DOHH2 (cell line): ENCODE data around the gene CD19.

ENCODE experiments used
- H3F3A ChIP-seq: fragments of 200-600 bp; sonication (generic), shearing (Covaris generic); 2 replicates; pipeline ENCODE4 v1.6.0; 2016; ENCODE audit warnings: antibody characterized with exemption, mild to moderate bottlenecking; ENCODE audit not compliant: control insufficient read depth, insufficient read depth
- H3K27ac ChIP-seq: fragments of 200-600 bp; sonication (generic); 2 replicates; pipeline ENCODE4 v1.5.1; 2014; ENCODE audit warnings: low read depth, mild to moderate bottlenecking, low read length, moderate library complexity
- H3K27me3 ChIP-seq: fragments of 200-600 bp; sonication (generic); 2 replicates; pipeline ENCODE4 v1.6.1; 2014; ENCODE audit warnings: mild to moderate bottlenecking, low read length, mixed read lengths; ENCODE audit not compliant: control insufficient read depth
- H3K36me3 ChIP-seq: fragments of 200-600 bp; sonication (generic); 2 replicates; pipeline ENCODE4 v1.6.1; 2014; ENCODE audit warnings: mild to moderate bottlenecking, low read length, moderate library complexity, mixed read lengths; ENCODE audit not compliant: control insufficient read depth
- H3K4me1 ChIP-seq: fragments of 200-600 bp; sonication (generic); 2 replicates; pipeline ENCODE4 v1.6.1; 2014; ENCODE audit warnings: mild to moderate bottlenecking, low read length, mixed read lengths; ENCODE audit not compliant: control insufficient read depth
- H3K4me2 ChIP-seq: fragments of 200-600 bp; sonication (generic); 2 replicates; pipeline ENCODE4 v1.6.0; 2014; ENCODE audit warnings: mild to moderate bottlenecking, low read length, moderate library complexity
- H3K4me3 ChIP-seq: fragments of 200-600 bp; sonication (generic); 2 replicates; pipeline ENCODE4 v1.5.1; 2014; ENCODE audit warnings: mild to moderate bottlenecking, low read length, mixed read lengths
- H3K79me2 ChIP-seq: fragments of 200-600 bp; sonication (generic); 2 replicates; pipeline ENCODE4 v1.6.1; 2014; ENCODE audit warnings: mild to moderate bottlenecking, low read length, mixed read lengths; ENCODE audit not compliant: control insufficient read depth
- H3K9me2 ChIP-seq: fragments of 200-600 bp; sonication (generic); replicated peaks from 2 replicates; pipeline ENCODE4 v1.6.1; 2014; ENCODE audit warnings: mild to moderate bottlenecking, low read length, mixed read lengths; ENCODE audit not compliant: control insufficient read depth
- H3K9me3 ChIP-seq: fragments of 200-600 bp; sonication (generic); 2 replicates; pipeline ENCODE4 v1.6.1; 2014; ENCODE audit warnings: antibody characterized with exemption, low read length, mixed read lengths; ENCODE audit not compliant: control insufficient read depth, insufficient read depth
- H4K20me1 ChIP-seq: fragments of 200-600 bp; sonication (generic); 2 replicates; pipeline ENCODE4 v1.6.0; 2014; ENCODE audit warnings: low read depth, mild to moderate bottlenecking, antibody characterized with exemption, low read length, moderate library complexity; ENCODE audit not compliant: control insufficient read depth, insufficient read depth
- CTCF ChIP-seq: fragments of 200-600 bp; sonication (generic); IDR thresholded peaks from one replicate; pipeline ENCODE4 v1.5.1; 2014; ENCODE audit warnings: antibody characterized with exemption, mild to moderate bottlenecking, low read depth, low read length; ENCODE audit not compliant: poor library complexity, severe bottlenecking
- EZH2phosphoT487 ChIP-seq: fragments of 200-600 bp; sonication (generic); IDR thresholded peaks from 2 replicates; pipeline ENCODE4 v1.6.1; 2017; ENCODE audit warnings: borderline replicate concordance, mild to moderate bottlenecking, antibody characterized with exemption, low read length, moderate library complexity, mixed read lengths

Gene CD19

GRCh38 chr16:28935924-28936783, 4.4 kb downstream of the CD19 start:
- H4K20me1 ChIP-seq, result peaks cover 11% of the 10 kb centered on the region; the same call in 1 of the 2 replicates
- peaks cover 30% of the 10 kb centered on the region for H3F3A ChIP-seq
- H3K4me2 ChIP-seq, result no peak overlapping the region
- no peaks in the 10 kb centered on the region; the same call in 1 of the 2 replicates for H3K9me3 ChIP-seq
- no peaks in the 10 kb centered on the region for H3K9me2 ChIP-seq
- no peak for TF ChIP-seq CTCF
- TF ChIP-seq EZH2phosphoT487, result no peak
- H3K27ac ChIP-seq, result no peak overlapping the region
- H3K27me3 ChIP-seq, result no peaks in the 10 kb centered on the region
- peaks cover 39% of the 10 kb centered on the region for H3K4me1 ChIP-seq
- peaks cover 77% of the 10 kb centered on the region for H3K36me3 ChIP-seq
- H3K4me3 ChIP-seq, result peak overlapping the region; percentile 19; the same call in 1 of the 2 replicates
- peaks cover 47% of the 10 kb centered on the region for H3K79me2 ChIP-seq

GRCh38 chr16:28936784-28937155, 5.0 kb downstream of the CD19 start:
- Histone ChIP-seq H3K27me3 (no peaks in the 10 kb centered on the region), H3K79me2 (peaks cover 46% of the 10 kb centered on the region), H3K27ac (no peak overlapping the region), H3K4me2 (no peak overlapping the region), H3K9me3 (no peaks in the 10 kb centered on the region; the same call in 1 of the 2 replicates), H3K4me3 (no peak overlapping the region), H3K36me3 (peaks cover 77% of the 10 kb centered on the region), H3K9me2 (no peaks in the 10 kb centered on the region), H3K4me1 (peaks cover 33% of the 10 kb centered on the region), H4K20me1 (peaks cover 11% of the 10 kb centered on the region; the same call in 1 of the 2 replicates), H3F3A (peaks cover 28% of the 10 kb centered on the region)
- TF ChIP-seq EZH2phosphoT487 (no peak), CTCF (no peak)

GRCh38 chr16:28937222-28937876, 5.6 kb downstream of the CD19 start:
- Histone ChIP-seq H4K20me1 (peaks cover 11% of the 10 kb centered on the region; the same call in 1 of the 2 replicates), H3K27me3 (no peaks in the 10 kb centered on the region), H3K4me2 (no peak overlapping the region), H3K36me3 (peaks cover 72% of the 10 kb centered on the region), H3F3A (peaks cover 29% of the 10 kb centered on the region), H3K79me2 (peaks cover 40% of the 10 kb centered on the region), H3K4me1 (peaks cover 30% of the 10 kb centered on the region), H3K4me3 (no peak overlapping the region), H3K27ac (no peak overlapping the region), H3K9me3 (no peaks in the 10 kb centered on the region; the same call in 1 of the 2 replicates), H3K9me2 (no peaks in the 10 kb centered on the region)
- TF ChIP-seq EZH2phosphoT487 (no peak), CTCF (no peak)
